Esophagus muscularis mucosa (tissue), 4 donors: ENCODE data around the gene LPA. TPM values are rescaled to one million over a fixed set of nuclear protein-coding genes. Genes with fewer than 3 reads are reported as not detected.
A peak's percentile ranks its signal among the peaks of the same experiment; 100 is the strongest.
"Not testable (repeated sequence)": the region's sequence is repeated elsewhere in the genome, so short reads cannot be mapped to it uniquely, and the experiment has no call there.

Experiments used
- DNase-seq: peaks from one replicate; pipeline ENCODE4 v3.0.0-alpha.2; 2017; ENCODE audit errors: extremely low spot score
- H3K27ac ChIP-seq, 4 donors: fragments of 200-600 bp; sonication (generic); replicated peaks in 1 of 4; 1 replicate in 3 of 4; 2 replicates in 1 of 4; pipeline ENCODE4 v1.5.1; 2016 to 2019; ENCODE audit warnings: mild to moderate bottlenecking in 1 of 4
- H3K27me3 ChIP-seq, 4 donors: fragments of 200-600 bp; sonication (generic); one replicate each; pipeline versions ENCODE4 v1.5.1 to v1.6.0; 2016 to 2019
- H3K36me3 ChIP-seq, 4 donors: fragments of 200-600 bp; sonication (generic); one replicate each; pipeline ENCODE4 v1.5.1; 2016 to 2019
- H3K4me1 ChIP-seq, 4 donors: fragments of 200-600 bp; sonication (generic); one replicate each; pipeline ENCODE4 v1.5.1; 2016 to 2019
- H3K4me3 ChIP-seq, 4 donors: fragments of 200-600 bp; sonication (generic); 1 replicate in 2 of 4; 2 replicates in 2 of 4; pipeline ENCODE4 v1.5.1; 2016 to 2019; ENCODE audit warnings: mild to moderate bottlenecking in 4 of 4, moderate library complexity in 1 of 4
- H3K9me3 ChIP-seq, 4 donors: fragments of 200-600 bp; sonication (generic); 1 replicate in 3 of 4; 2 replicates in 1 of 4; pipeline ENCODE4 v1.5.1; 2016 to 2019
- CTCF ChIP-seq, 3 experiments: fragments of 200-600 bp in 2 of 3; fragments of 450-650 bp in 1 of 3; sonication (generic) in 2 of 3; IDR thresholded peaks; one replicate each; pipeline ENCODE4 v1.5.1; 2017 to 2019; ENCODE audit warnings: antibody characterized with exemption in 3 of 3, mild to moderate bottlenecking in 2 of 3, moderate library complexity in 1 of 3
- EP300 ChIP-seq: sonication (generic); formaldehyde crosslinking; IDR thresholded peaks from one replicate; pipeline ENCODE4 v1.6.1; 2017; ENCODE audit warnings: antibody characterized with exemption
- POLR2A ChIP-seq: fragments of 450-650 bp; IDR thresholded peaks from one replicate; pipeline ENCODE4 v1.6.1; 2017; ENCODE audit warnings: antibody characterized with exemption, moderate library complexity, mild to moderate bottlenecking, low read depth
- POLR2AphosphoS5 ChIP-seq, 2 donors: sonication (generic); formaldehyde crosslinking; IDR thresholded peaks; one replicate each; pipeline ENCODE4 v1.6.1; 2017; ENCODE audit warnings: antibody characterized with exemption in 2 of 2
- WGBS: methylation state at CpG from one replicate; pipeline ENCODE4 v1.1.5; 2018; 5-methylcytosine and 5-hydroxymethylcytosine counted together
- intact Hi-C: fragments of 100-400 bp; cut with DNase I; formaldehyde crosslinking; loops from one replicate; pipeline ENCODE4 v1.15.1; 2023
- total RNA-seq, 4 donors: library from RNA; depleted of rRNA; stranded (reverse); fragments of >200 nt; gene quantifications; one replicate each; pipeline versions ENCODE4 v1.1.0 to v1.2.1, GENCODE V29; 2016

The LPA gene
- total RNA-seq, 4 donors from 2014 or later: not detected

GRCh38 chr6:160679402-160679769, 15.3 kb upstream of the LPA start:
- Histone ChIP-seq H3K9me3 (peaks cover 0 to 3% (median 0%) of the 10 kb centered on the region in 4 donors), H3K27ac (no peak overlapping the region), H3K27me3 (peaks cover 0 to 13% (median 0%) of the 10 kb centered on the region in 4 donors), H3K4me3 (peak overlapping the region in 1 of 4 donors; percentile 18), H3K4me1 (peaks cover 0 to 6% (median 0%) of the 10 kb centered on the region in 4 donors), H3K36me3 (no peaks in the 10 kb centered on the region)
- DNase-seq: peak; percentile 64
- 6% methylated on average over 14 of the region's 14 CpGs for WGBS
- TF ChIP-seq POLR2A (no peak), CTCF (IDR thresholded peaks at IDR 0.05) (no peak), EP300 (no peak), POLR2AphosphoS5 (IDR thresholded peaks at IDR 0.05) (no peak)
- intact Hi-C loops: no loop called here

- peaks cover 0 to 4% (median 0%) of the 10 kb centered on the region in 4 donors for H3K9me3 ChIP-seq
- peak; percentile 77 for DNase-seq
- no peak overlapping the region for H3K27ac ChIP-seq
- no peaks in the 10 kb centered on the region for H3K36me3 ChIP-seq
- WGBS: 11% methylated on average over 32 of the region's 42 CpGs
- TF ChIP-seq CTCF (IDR thresholded peaks at IDR 0.05): no peak
- TF ChIP-seq POLR2AphosphoS5 (IDR thresholded peaks at IDR 0.05): no peak
- TF ChIP-seq POLR2A: no peak
- no peak for TF ChIP-seq EP300
- peaks cover 0 to 13% (median 0%) of the 10 kb centered on the region in 4 donors for H3K27me3 ChIP-seq
- peaks cover 0 to 6% (median 0%) of the 10 kb centered on the region in 4 donors for H3K4me1 ChIP-seq
- H3K4me3 ChIP-seq: peak overlapping the region in 1 of 4 donors; percentile 18
- intact Hi-C loops: no loop called here
Observed at GRCh38 chr6:160678744-160679401, 14.8 kb upstream of the LPA start.

GRCh38 chr6:160678230-160678629, 14.2 kb upstream of the LPA start:
- intact Hi-C loops: no loop called here
- 76% methylated on average over 4 of the region's 4 CpGs for WGBS
- Histone ChIP-seq H3K36me3 (no peaks in the 10 kb centered on the region), H3K4me1 (peaks cover 0 to 6% (median 0%) of the 10 kb centered on the region in 4 donors), H3K27ac (no peak overlapping the region), H3K9me3 (peaks cover 0 to 8% (median under 1%) of the 10 kb centered on the region in 4 donors), H3K4me3 (no peak overlapping the region), H3K27me3 (peaks cover 0 to 13% (median 0%) of the 10 kb centered on the region in 4 donors)
- TF ChIP-seq POLR2AphosphoS5 (IDR thresholded peaks at IDR 0.05): no peak
- no peak for TF ChIP-seq CTCF (IDR thresholded peaks at IDR 0.05)
- TF ChIP-seq EP300: no peak
- no peak for TF ChIP-seq POLR2A
- no peak for DNase-seq

GRCh38 chr6:160676418-160676817, 12.3 kb upstream of the LPA start:
- WGBS: 89% methylated on average over 5 of the region's 5 CpGs
- H3K36me3 ChIP-seq, H3K4me1 ChIP-seq, H3K27ac ChIP-seq, intact Hi-C loops, H3K4me3 ChIP-seq: not testable (repeated sequence)
- peak; percentile 75 for DNase-seq
- peaks cover 0 to 13% (median 0%) of the 10 kb centered on the region in 4 donors for H3K27me3 ChIP-seq
- peaks cover 0 to 13% (median 6%) of the 10 kb centered on the region in 4 donors for H3K9me3 ChIP-seq

GRCh38 chr6:160668589-160668988, 4.5 kb upstream of the LPA start:
- Histone ChIP-seq H3K27me3 (peaks cover 0 to 5% (median 0%) of the 10 kb centered on the region in 4 donors), H3K27ac (no peak overlapping the region), H3K9me3 (peaks cover 0 to 13% (median 3%) of the 10 kb centered on the region in 4 donors), H3K4me3 (no peak overlapping the region), H3K36me3 (no peaks in the 10 kb centered on the region), H3K4me1 (no peaks in the 10 kb centered on the region)
- 80% methylated on average over 2 of the region's 2 CpGs for WGBS
- peak; percentile 8 for DNase-seq
- TF ChIP-seq CTCF (IDR thresholded peaks at IDR 0.05) (no peak), POLR2A (no peak)
- intact Hi-C loops: no loop called here
